Fibroblast of the aortic adventitia (primary cell): ENCODE results near the gene DNMT3A. TPM values are rescaled to one million over a fixed set of nuclear protein-coding genes. Genes with fewer than 3 reads are reported as not detected.

ENCODE experiments used
- DNase-seq: peaks from one replicate; pipeline ENCODE4 v3.0.0-alpha.2; 2010; ENCODE audit warnings: low read depth
- H3K4me3 ChIP-seq: 2 replicates; pipeline ENCODE4 v1.5.1; 2011; ENCODE audit warnings: low read depth, mild to moderate bottlenecking, control low read depth, low read length, moderate library complexity
- CTCF ChIP-seq: IDR thresholded peaks from 2 replicates; pipeline ENCODE4 v1.5.1; 2011; ENCODE audit warnings: mild to moderate bottlenecking, low read length, control low read depth, inconsistent platforms; ENCODE audit not compliant: insufficient read depth
- total RNA-seq: library from RNA; depleted of rRNA; stranded (reverse); fragments of >200 nt; gene quantifications from 2 replicates; pipeline ENCODE4 v1.2.3, GENCODE V29; 2012; ENCODE audit warnings: low replicate concordance

Gene DNMT3A
- total RNA-seq, 1 donor = 10.8 TPM

- TF ChIP-seq CTCF = no peak
- peak overlapping the region; percentile 73 for H3K4me3 ChIP-seq
- DNase-seq = no peak
Measured at GRCh38 chr2:25340181-25340921, 1.4 kb downstream of the DNMT3A start.

- no peak for TF ChIP-seq CTCF
Measured at GRCh38 chr2:25339791-25340180, 1.9 kb downstream of the DNMT3A start.

GRCh38 chr2:25339211-25339674 lies 2.5 kb downstream of the DNMT3A start:
- TF ChIP-seq CTCF = no peak
- no peak for DNase-seq

More at GRCh38 chr2:25339791-25340180, 1.9 kb downstream of the DNMT3A start:
- H3K4me3 ChIP-seq = peak overlapping the region; percentile 73
- DNase-seq = no peak

GRCh38 chr2:25338401-25338800 lies 3.3 kb downstream of the DNMT3A start:
- TF ChIP-seq CTCF = no peak
- no peak for DNase-seq
- H3K4me3 ChIP-seq = no peak overlapping the region

More at GRCh38 chr2:25339211-25339674, 2.5 kb downstream of the DNMT3A start:
- peak overlapping the region; percentile 13 for H3K4me3 ChIP-seq

GRCh38 chr2:25337891-25338290 lies 3.8 kb downstream of the DNMT3A start:
- no peak for TF ChIP-seq CTCF
- DNase-seq = no peak
- H3K4me3 ChIP-seq = no peak overlapping the region

GRCh38 chr2:25337276-25337675 lies 4.4 kb downstream of the DNMT3A start:
- DNase-seq = no peak
- no peak for TF ChIP-seq CTCF
- no peak overlapping the region for H3K4me3 ChIP-seq
